DMS53 treated with DMSO at 0.1 percent for 48 hours (cell line): Measurements from ENCODE around the gene POLR2J3.
"Not testable (repeated sequence)": the region's sequence is repeated elsewhere in the genome, so short reads cannot be mapped to it uniquely, and the experiment has no call there.

Experiments used
- DNase-seq: peaks from one replicate; lab custom pipeline; 2025; ENCODE audit not compliant: unreplicated experiment; lab: John Stamatoyannopoulos, UW

POLR2J3 gene

DNA sequence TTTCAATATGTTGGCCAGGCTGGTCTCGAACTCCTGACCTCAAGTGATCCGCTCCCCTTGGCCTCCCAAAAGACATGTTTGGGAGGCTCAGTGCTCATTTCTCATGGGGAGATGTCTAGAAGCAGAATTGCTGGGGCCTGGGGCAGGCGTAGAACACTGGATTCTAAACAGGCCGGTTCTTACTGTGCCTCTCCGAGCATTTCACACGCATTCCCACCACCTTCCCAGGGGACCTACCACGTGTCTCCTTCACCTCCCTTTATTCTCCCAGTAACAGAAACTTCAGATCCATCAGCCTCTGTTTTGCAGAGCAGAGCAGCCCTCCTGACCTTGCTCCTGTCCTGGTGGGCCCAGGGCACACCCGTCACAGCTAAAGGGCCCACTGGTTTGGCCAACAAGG, 45.2 kb downstream of the POLR2J3 start:
- DNase-seq: not testable (repeated sequence)

DNA sequence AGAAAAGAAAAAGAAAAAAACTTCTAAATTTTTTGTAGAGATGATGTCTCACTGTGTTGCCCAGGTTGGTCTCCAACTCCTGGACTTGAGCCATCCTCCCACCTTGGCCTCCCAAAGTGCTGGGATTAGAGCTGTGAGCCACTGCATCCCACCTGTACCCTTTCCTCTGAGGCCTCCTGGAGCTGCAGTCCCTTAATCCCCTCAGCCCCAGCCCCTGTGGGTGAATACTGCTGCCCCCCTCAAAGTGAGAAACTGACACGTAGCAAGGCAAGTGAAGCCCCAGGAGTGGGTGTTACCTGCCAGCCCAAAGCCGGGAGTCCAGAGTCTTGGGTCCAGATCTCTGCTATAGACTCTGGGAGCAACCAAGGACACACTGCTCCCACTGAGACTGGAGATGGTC, 47.6 kb downstream of the POLR2J3 start:
- not testable (repeated sequence) for DNase-seq

DNA sequence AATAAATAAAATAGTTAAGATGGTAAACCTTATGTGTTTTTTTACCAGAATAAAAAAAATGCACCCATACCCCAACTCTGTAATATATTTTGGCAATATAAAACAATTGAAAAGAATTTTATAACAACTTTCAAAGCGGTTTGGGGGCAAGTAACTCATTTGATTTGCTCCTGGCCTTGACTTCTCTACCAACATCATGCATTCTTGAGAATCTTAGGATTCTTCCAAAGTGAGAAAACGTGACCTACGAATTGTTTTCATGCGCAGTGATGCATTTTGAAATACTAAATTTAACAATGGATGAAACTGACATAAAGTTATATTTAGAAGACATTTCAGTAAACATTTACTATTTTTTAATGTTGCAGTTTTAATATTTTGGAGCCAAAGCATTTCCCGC, 51.6 kb downstream of the POLR2J3 start:
- DNase-seq: not testable (repeated sequence)

DNA sequence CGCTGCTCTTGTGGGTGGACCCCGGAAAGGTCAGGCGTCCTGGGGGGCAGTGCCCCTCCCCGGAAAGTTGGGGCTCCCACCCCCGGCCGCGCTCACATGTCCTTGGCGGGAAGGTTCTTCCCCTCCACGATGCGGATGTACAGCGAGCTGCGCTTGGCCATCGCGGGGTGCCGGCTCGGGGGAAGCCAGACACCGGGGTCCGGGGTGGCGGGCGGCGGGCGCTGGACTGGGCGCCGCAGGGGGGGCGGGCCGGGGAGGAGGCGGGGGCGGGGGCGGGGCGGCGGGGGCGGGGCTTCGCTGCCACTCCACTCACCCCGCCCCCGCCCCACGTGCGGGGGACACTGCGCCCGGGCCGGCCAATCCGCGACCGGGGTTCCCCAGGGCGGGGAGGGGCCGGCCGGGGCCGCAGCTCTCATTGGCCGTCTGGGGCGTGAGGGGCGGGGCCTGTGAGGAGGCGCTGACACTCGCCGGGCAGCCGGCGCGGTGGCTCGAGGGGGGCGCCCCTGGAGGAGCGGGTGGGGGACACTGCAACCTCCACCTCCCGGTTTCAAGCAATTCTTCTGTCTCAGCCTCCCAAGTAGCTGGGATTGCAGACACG, 54.7 kb downstream of the POLR2J3 start, which contains the start of gene RASA4B:
TSS of gene RASA4B (minus strand) at position 228 of the 598 bp plus-strand sequence. CDS start at position 161, 67 bp downstream.
- not testable (repeated sequence) for DNase-seq
